HG02588 (cell line): Measurements from ENCODE around the gene ABHD17B.

Experiments used
- ATAC-seq: cut with Tn5 transposase; IDR thresholded peaks from one replicate; pipeline ENCODE4 v1.9.1; 2021; ENCODE audit warnings: mild to moderate bottlenecking, moderate library complexity; ENCODE audit not compliant: unreplicated experiment

ABHD17B gene

GRCh38 chr9:71879644-71880174 lies 31.3 kb downstream of the ABHD17B start:
- ATAC-seq = no peak

DNA sequence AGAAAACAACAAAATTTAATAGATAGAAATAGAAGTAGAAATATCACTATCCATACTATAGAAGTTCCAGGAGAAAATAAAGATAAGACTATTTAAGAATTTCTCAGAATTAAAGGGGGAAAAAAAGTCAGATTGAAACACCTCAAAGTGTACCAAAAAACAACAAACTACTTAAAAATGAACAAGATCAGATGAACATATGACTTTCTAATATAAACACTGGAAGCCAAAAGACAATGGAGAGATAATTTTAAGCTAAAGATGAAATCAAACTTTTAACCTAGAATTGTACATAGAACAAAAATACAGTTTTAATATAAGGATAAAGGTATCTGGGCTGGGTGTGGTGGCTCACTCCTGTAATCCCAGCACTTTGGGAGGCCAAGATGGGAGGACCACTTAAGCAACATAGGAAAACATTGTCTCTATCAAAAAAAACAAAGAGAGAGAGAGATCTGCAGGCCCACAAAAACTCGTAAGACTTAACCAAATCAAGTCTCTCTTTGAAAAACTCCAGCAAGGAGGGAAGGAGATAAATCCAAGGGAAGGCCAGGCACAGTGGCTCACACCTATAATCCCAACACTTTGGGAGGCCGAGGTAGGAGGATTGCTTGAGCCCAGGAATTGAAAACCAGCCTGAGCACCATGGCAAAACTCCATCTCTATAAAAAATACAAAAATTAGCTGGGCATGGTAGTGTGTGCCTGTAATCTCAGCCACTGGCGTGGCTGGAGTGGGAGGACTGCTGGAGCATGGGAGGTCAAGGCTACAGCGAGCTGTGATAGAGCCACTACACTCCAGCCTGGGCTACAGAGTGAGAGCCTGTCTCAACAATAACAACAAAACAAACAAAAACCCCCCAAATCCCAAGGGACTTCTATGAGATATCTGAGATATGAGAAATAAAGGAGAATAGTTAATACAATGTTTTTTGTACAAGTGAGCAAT lies 32.4 kb downstream of the ABHD17B start:
- no peak for ATAC-seq

DNA sequence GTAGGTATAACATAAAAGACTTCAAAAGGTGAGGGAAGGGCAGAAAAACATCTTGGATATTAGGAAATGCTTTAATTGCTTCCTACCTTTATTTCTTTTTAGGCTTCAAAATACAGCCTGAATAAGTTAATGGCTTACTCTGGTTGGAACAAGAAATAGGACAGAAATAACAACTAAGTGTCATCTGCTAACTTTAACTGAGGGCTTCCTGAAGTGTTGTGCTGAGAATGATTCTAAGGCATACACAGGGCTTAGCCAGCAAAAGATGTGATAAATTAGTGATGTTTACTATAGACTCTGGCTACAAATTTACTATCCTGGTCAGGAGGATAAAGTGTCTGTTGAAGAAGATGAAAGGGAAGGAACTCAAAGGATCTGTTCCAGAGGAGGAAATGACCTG lies 34.2 kb downstream of the ABHD17B start:
- no peak for ATAC-seq

GRCh38 chr9:71876106-71876505 lies 34.9 kb downstream of the ABHD17B start:
- no peak for ATAC-seq

DNA sequence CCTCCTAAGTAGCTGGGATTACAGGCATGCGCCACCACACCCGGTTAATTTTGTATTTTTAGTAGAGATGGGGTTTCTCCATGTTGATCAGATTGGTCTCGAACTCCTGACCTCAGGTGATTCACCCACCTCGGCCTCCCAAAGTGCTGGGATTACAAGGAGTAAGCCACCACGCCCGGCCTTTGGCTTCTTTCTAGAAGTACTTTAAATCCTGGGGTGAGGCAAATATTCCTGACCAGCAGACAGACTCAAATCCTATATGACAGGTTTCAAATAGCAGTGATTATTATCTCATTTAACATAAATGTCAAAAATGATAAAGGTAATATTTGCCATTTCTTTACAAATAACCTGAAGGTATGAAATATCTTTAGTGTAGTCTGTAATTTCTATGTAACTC lies 35.6 kb downstream of the ABHD17B start:
- no peak for ATAC-seq

DNA sequence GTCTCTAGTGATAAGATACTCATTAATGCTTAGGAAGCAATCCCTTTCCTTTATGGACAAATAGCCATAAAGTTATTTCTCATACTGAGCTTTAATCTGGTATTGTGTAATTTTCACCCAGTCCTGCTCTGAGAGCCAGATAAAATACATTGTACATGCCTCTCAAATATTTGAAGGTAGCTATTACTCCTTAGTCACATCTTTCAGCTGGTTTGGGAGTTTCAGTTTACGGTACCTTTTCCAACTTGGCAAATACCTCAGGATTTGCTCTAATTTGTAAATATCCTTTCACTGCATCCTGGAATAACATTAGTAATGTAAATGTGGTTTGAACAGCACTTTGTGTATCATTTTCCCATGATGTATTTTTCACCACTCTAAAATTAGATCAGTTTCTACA lies 47.4 kb downstream of the ABHD17B start:
- no peak for ATAC-seq

GRCh38 chr9:71861618-71862017 lies 49.4 kb downstream of the ABHD17B start:
- no peak for ATAC-seq

- ATAC-seq = no peak
Observed at GRCh38 chr9:71859939-71860338, 51.1 kb downstream of the ABHD17B start.

- peak; percentile 42 for ATAC-seq
Observed at GRCh38 chr9:71858812-71859211, 52.2 kb downstream of the ABHD17B start.

GRCh38 chr9:71858102-71858798 lies 52.7 kb downstream of the ABHD17B start:
- ATAC-seq = no peak

- ATAC-seq = no peak
Observed at GRCh38 chr9:71857159-71857558, 53.8 kb downstream of the ABHD17B start.

DNA sequence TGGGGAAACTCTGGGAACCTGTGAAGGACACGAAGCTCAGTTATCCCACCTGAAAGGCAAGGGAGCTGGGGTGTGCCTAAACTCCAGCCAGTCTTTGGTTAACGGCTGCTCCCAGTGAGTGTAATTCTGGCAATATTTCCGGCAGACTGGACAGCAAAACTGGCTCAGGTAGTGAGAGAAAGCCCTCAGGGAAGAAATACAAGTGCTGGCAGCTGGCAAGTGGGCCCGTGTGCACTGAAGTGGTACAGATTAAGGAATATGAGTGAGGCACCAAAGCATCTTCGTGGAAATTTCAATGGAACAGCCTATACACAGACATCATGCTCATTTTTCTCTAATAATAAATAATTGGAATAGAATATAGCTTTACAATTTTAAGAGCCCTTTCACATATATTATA lies 56.2 kb downstream of the ABHD17B start:
- ATAC-seq = no peak

- ATAC-seq = no peak
Observed at GRCh38 chr9:71853084-71853483, 57.9 kb downstream of the ABHD17B start.

DNA sequence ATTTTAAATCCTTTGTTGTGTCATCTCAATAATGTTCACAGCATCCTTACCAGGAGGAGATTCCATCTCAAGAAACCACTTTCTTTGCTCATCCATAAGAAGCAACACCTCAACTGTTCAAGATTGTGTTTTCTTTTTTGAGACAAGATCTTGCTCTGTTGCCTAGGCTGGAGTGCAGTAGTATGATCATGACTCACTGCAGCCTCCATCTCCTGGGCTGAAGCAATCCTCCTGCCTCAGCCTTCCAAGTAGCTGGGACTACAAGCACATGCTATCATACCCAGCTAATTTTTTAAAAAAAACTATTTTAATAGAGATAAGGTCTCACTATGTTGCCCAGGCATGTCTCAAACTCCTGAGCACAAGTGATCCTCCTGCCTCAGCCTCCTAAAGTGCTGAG lies 60.0 kb downstream of the ABHD17B start:
- ATAC-seq = no peak

DNA sequence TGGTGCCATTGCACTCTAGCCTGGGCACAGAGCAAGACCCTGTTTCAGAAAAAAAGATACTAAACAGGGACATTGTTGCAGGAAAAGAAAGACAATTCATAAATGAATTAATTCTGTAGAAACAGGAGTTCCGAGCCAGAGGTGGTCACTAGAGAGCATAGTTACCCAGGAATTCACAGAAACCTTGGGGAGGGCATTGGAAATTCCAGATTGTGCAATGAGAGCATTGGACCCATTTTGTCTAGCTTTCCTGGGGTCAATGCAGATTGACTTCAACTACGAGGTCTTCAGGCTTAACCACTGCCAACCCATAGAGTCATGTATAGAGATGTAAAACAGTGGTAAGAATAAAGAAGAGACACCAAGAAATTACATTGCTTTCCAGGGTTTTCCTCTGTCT lies 63.1 kb downstream of the ABHD17B start:
- no peak for ATAC-seq

- no peak for ATAC-seq
Observed at GRCh38 chr9:71844808-71845207, 66.2 kb downstream of the ABHD17B start.

DNA sequence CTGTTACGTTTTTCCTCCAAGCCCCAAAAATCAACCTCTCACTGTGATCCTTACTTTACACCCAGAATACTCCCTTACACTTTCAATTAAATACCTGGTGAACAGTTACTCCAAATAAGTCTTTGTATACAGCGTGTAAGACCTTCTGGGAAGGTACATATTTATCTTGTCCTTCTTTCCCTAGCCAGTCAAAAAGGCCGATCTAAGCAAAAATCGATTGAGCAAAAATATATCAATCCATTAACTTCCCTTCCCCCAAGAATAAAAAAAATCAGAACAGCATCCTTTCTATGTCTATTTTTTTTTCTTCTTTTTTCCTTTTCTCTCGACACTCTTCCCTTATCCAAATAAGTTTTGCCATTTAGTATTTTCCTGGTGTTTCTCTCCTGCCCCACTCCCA lies 71.3 kb downstream of the ABHD17B start:
- no peak for ATAC-seq

- ATAC-seq = no peak
Observed at GRCh38 chr9:71835596-71835995, 75.4 kb downstream of the ABHD17B start.

DNA sequence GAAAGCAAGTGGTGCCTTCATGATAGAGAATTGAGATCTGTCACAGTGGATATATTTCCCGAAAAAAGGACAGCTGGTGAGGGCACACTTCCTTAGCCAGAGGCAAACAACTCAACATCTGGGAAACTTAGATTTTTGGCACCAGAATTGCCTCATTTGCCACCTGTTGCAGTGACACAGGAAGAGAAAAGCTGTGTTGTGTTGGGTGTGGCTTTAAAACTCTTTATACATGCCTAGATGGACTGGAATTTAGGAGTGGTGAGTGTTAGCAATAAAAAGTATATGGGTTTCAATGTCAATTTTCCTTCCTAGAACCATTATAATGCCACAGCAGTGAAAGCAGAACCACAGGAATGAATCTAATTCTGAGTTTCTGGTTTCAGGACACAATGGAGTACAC lies 80.1 kb downstream of the ABHD17B start:
- ATAC-seq = no peak

GRCh38 chr9:71830153-71830552 lies 80.8 kb downstream of the ABHD17B start:
- ATAC-seq = no peak

DNA sequence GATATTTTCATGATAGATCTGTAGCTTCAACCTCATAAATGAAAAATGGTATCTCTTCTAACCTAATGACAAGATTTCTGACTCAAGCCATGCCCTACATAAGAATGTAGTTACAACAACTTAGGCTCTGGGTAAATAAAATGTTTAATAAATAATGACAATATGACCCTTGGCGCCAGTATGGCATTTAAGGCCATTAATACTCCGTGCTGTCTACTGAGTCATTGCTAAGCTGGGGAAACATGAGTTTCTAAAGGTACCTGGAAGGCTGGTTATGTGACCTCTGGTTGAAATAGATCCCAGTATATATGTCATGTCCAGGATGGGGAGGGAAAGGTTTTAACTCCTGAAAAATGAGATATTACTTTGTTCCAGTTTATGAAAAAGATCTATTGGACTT lies 84.7 kb downstream of the ABHD17B start:
- ATAC-seq = no peak

GRCh38 chr9:71824257-71824656 lies 86.7 kb downstream of the ABHD17B start:
- ATAC-seq = no peak
